K562 (cell line): Measurements from ENCODE around the gene ABHD5. TPM values are rescaled to one million over a fixed set of nuclear protein-coding genes. Genes with fewer than 3 reads are reported as not detected.
A peak's percentile ranks its signal among the peaks of the same experiment; 100 is the strongest.

Experiments
- CBFB ChIP-seq: sonication (generic); formaldehyde crosslinking; IDR thresholded peaks from 2 replicates; pipeline ENCODE4 v1.4.0; 2020; ENCODE audit warnings: mild to moderate bottlenecking, missing genetic modification reagents
- CBX5 ChIP-seq: IDR thresholded peaks from 2 replicates; pipeline ENCODE4 v1.6.1; 2014; ENCODE audit warnings: low read depth, borderline replicate concordance
- CTCF ChIP-seq, 3 experiments: IDR thresholded peaks in 2 of 3; conservative IDR thresholded peaks in 1 of 3; 2 replicates each; pipeline ENCODE4 v1.5.1; 2011 to 2012; ENCODE audit warnings: low read length in 3 of 3, mild to moderate bottlenecking in 3 of 3, control low read depth in 2 of 3, improper control_type of control experiment in 1 of 3, inconsistent platforms in 1 of 3, low read depth in 1 of 3, mixed read lengths in 1 of 3, moderate library complexity in 1 of 3; ENCODE audit not compliant: insufficient read depth in 2 of 3
- E2F5 ChIP-seq: sonication (generic); formaldehyde crosslinking; IDR thresholded peaks from 2 replicates; pipeline ENCODE4 v1.8.0; 2022; ENCODE audit warnings: mild to moderate bottlenecking, missing genetic modification reagents
- ELK1 ChIP-seq: sonication (generic); formaldehyde crosslinking; IDR thresholded peaks from 2 replicates; pipeline ENCODE4 v1.8.1; 2022; ENCODE audit warnings: missing genetic modification reagents
- FOXA3 ChIP-seq, 2 experiments: fragments of 450-650 bp in 1 of 2; sonication (generic) in 1 of 2; formaldehyde crosslinking; IDR thresholded peaks in 1 of 2; conservative IDR thresholded peaks in 1 of 2; 2 replicates each; pipeline versions ENCODE4 v1.4.0 to v1.8.0; 2020 to 2022; ENCODE audit warnings: mild to moderate bottlenecking in 2 of 2, missing genetic modification reagents in 1 of 2
- NBN ChIP-seq: fragments of 450-650 bp; IDR thresholded peaks from 2 replicates; pipeline ENCODE4 v1.6.1; 2016; ENCODE audit warnings: low read depth, mild to moderate bottlenecking
- NCOR1 ChIP-seq: fragments of 450-650 bp; IDR thresholded peaks from 2 replicates; pipeline ENCODE4 v1.6.1; 2016; ENCODE audit warnings: mild to moderate bottlenecking, moderate library complexity
- REST ChIP-seq, 2 experiments: fragments of 450-650 bp; formaldehyde crosslinking in 1 of 2; IDR thresholded peaks; 2 replicates each; pipeline versions ENCODE4 v1.4.0 to v1.6.1; 2014 to 2020; ENCODE audit warnings: mild to moderate bottlenecking in 2 of 2, borderline replicate concordance in 1 of 2, low read depth in 1 of 2
- ZFP91 ChIP-seq: sonication (generic); formaldehyde crosslinking; IDR thresholded peaks from 2 replicates; pipeline ENCODE4 v1.8.0; 2022; ENCODE audit warnings: mild to moderate bottlenecking, missing genetic modification reagents
- ZNF282 ChIP-seq: sonication (generic); formaldehyde crosslinking; IDR thresholded peaks from 2 replicates; pipeline ENCODE4 v1.8.1; 2023; ENCODE audit warnings: missing genetic modification reagents
- ZNF589 ChIP-seq: fragments of 200-800 bp; sonication (Bioruptor generic); IDR thresholded peaks from 2 replicates; pipeline ENCODE4 v1.6.1; 2016; ENCODE audit warnings: low read depth, missing genetic modification characterization, missing compliant biosample characterization
- polyA plus RNA-seq, 8 experiments: library from polyadenylated mRNA; depleted of rRNA in 4 of 8; stranded (reverse) in 5 of 8; unstranded in 3 of 8; fragments of >200 nt; fragmentation: Nextera tagmentation in 2 of 8; fragmentation: Illumina TruSeq in 1 of 8; extraction: Ambion mirVana in 2 of 8; extraction: Trizol in 1 of 8; gene quantifications; 2 replicates each; pipeline versions ENCODE4 v1.2.1 to v1.2.3, GENCODE V29; 2011 to 2014; ENCODE audit warnings: inconsistent platforms in 1 of 8, missing spikeins in 1 of 8
- total RNA-seq, 7 experiments: library from RNA; depleted of rRNA in 6 of 7; stranded (reverse); fragments of >200 nt in 6 of 7; fragmentation: Illumina TruSeq in 2 of 7; extraction: Trizol in 2 of 7; gene quantifications; 2 replicates each; pipeline versions ENCODE4 v1.2.1 to v1.2.3, GENCODE V29; 2011 to 2021; ENCODE audit warnings: low replicate concordance in 1 of 7

ABHD5 gene
- total and polyA plus RNA-seq, 9 of the 15 experiments (the other 6 are each of a cell fraction or from before 2014, with no cell fraction given): 27.8 to 61.7 (median 39.9) TPM

GRCh38 chr3:43659250-43659880, 31.4 kb upstream of the ABHD5 start (continued):
- TF ChIP-seq CBX5: 0 out of 2 replicates have a peak, but pooled peaks have one; percentile 9
- TF ChIP-seq NCOR1: peak; percentile 33; the same call in 1 of the 2 replicates
- no peak for TF ChIP-seq ZNF282 (CRISPR knock-in tag)
- TF ChIP-seq NBN: peak; percentile 34; the same call in 1 of the 2 replicates
- TF ChIP-seq E2F5: no peak
- no peak for TF ChIP-seq ZFP91 (CRISPR knock-in tag)
- peak; percentile 25; the same call in 1 of the 2 replicates for TF ChIP-seq REST (IDR thresholded peaks at IDR 0.05; ENCODE audit: borderline replicate concordance)
- no peak for TF ChIP-seq REST (CRISPR knock-in tag; IDR thresholded peaks at IDR 0.05; ENCODE audit: low read depth)
- peak; percentile 28; the same call in 1 of the 2 replicates for TF ChIP-seq ZNF589
- TF ChIP-seq CBFB (CRISPR knock-in tag): 0 out of 2 replicates have a peak, but pooled peaks have one; percentile 49
- TF ChIP-seq CTCF (IDR thresholded peaks at IDR 0.05 in 2 of 3, conservative IDR thresholded peaks at IDR 0.05 in 1 of 3; ENCODE audit: insufficient read depth in 2 of 3, low read depth in 1 of 3, low read length in 3 of 3): peak; percentile 41 to 53 (median 44); a peak in 3 of 6 replicates
- no peak for TF ChIP-seq ELK1
- TF ChIP-seq FOXA3 (CRISPR knock-in tag; conservative IDR thresholded peaks at IDR 0.05 in 1 of 2, IDR thresholded peaks at IDR 0.05 in 1 of 2): peak; percentile 61 to 86
